Stimulated activated CD4-positive, alpha-beta T cell treated with anti-CD3 and anti-CD28 coated beads, Interleukin-4, amount 100 ng/mL, for 1 hour (primary cell): ENCODE data around the gene NOTCH2.
"Not testable (repeated sequence)": the region's sequence is repeated elsewhere in the genome, so short reads cannot be mapped to it uniquely, and the experiment has no call there.

Source experiments
- DNase-seq: peaks from one replicate; pipeline ENCODE4 v3.0.0-alpha.2; 2020

The NOTCH2 gene

DNA sequence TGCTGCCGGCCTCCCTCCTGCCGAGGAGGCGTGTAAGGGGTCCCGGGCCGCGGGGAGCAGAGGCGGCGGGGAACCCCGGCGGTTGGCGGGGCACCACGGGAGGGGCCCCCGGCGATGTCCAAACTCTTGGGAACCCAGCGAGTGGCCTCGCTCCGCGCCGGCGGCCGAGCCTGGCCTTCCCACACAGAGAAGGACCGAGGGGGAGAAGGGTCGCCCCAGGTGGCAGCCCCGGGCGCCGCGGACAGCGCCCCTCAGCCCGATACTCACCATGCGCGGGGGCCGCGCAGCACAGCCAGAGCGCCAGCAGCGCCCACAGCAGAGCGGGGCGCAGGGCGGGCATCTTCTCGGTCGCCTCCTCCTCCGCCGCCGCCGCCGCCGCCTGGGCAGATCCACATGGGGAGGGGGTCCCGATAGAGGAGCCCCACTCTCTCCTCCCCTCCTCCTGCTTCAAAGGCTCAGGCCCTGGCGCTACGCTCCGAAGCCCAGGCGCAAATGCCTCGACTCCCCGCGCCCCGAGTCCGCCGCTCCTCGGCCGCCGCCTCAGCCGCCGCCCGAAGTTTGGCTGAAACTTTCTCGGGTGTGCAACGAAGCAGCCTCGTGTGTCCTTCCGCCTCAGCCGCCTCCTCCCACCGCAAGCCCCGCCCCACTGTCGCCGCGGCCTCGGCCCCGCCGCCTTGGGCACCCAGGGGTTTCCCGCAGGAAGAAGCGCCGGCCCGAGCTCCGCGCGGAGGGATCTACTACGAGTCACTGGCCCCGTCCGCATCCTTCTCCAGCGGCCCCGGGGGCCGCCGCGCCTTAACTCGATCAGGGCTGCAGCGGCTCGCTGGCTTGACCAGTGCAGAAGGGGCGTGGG is at the start of gene NOTCH2:
TSS of gene NOTCH2 (minus strand) at position 596 of the 853 bp plus-strand sequence. CDS start at position 340, 256 bp downstream.
- DNase-seq, result peak; percentile 63

GRCh38 chr1:120117371-120118177 is 48.1 kb upstream of the NOTCH2 start:
- not testable (repeated sequence) for DNase-seq

DNA sequence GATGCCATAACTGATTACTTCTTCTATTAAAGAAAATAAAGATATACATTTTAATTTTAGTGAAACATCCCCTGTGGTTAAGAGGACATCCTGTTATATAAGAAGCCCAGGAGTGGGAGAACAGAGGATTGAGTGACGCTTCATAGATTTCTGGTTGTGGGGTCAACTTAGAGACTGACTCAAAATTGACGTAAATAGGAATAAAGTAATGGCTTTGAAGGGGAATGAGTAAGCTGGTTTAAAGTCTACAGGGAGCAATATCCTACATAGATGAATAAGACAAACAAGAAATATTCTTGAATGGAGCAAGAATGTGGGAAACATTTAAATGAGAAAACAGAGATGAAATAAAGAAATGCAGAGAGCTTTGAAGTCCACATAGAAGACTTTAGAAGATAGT is 46.6 kb upstream of the NOTCH2 start:
- DNase-seq, result not testable (repeated sequence)

GRCh38 chr1:120113134-120113533 is 43.7 kb upstream of the NOTCH2 start:
- not testable (repeated sequence) for DNase-seq

DNA sequence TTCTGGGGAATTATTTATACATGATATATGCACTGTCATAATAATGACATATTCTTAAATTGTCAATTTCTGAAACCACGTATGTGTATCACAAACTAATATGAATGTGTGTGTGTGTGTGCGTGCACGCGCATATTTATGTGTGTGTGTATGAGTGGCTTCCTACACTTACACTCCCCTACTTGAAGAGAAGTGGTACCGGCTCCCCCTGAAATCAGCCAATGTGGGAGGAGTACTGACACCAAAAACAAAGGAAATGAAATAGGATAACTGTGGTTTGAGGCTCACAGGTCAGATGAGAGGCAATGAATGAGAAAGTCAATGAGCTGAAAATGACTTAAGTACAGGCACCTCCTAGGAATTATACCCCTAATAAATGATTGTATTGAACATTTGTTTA is 42.8 kb upstream of the NOTCH2 start:
- not testable (repeated sequence) for DNase-seq

- DNase-seq, result not testable (repeated sequence)
These were observed 42.3 kb upstream of the NOTCH2 start for GRCh38 chr1:120111771-120112170.

GRCh38 chr1:120111008-120111407 is 41.5 kb upstream of the NOTCH2 start:
- DNase-seq, result not testable (repeated sequence)

- not testable (repeated sequence) for DNase-seq
These were observed 40.2 kb upstream of the NOTCH2 start for GRCh38 chr1:120109656-120110055.

DNA sequence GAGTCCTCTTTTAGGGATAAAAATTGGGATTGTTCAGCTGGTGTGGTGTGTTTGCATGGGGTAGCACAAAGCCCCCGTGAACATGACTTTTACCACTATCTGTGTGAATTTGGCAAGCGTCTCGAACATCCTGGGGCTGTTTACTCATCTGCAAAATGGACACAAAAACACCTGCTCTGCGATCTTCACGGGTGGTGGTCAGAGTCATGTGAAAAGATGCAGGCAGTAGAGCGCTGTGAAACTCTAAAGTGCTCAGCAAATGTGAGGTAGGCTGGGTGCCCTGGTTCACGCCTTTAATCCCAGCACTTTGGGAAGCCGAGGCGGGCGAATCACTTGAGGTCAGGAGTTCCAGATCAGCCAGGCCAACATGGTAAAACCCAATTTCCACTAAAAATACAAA is 39.7 kb upstream of the NOTCH2 start:
- DNase-seq, result not testable (repeated sequence)

- DNase-seq, result not testable (repeated sequence)
These were observed 35.8 kb upstream of the NOTCH2 start for GRCh38 chr1:120105288-120105687.

DNA sequence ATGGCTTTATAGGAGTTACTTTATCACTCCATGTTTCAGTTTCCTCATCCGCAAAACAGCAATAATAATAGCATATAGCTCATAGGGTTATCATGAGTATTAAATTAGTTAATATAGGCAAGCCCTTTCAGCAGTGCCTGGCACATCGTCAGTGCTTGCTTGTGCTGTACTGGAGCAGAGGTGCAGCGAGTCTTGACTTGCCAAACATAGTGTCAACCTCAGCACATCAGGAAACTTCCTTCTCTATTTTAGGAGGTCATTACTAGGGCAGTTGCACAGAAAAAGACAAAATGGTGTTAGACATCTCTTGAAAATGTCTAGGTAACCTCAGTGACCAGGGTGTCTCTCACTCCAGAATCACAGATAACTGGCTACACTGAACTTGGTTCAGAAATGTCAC is 34.3 kb upstream of the NOTCH2 start:
- DNase-seq, result not testable (repeated sequence)

GRCh38 chr1:120101593-120101992 is 32.1 kb upstream of the NOTCH2 start:
- DNase-seq, result not testable (repeated sequence)

- not testable (repeated sequence) for DNase-seq
These were observed 31.1 kb upstream of the NOTCH2 start for GRCh38 chr1:120100590-120100989.

- not testable (repeated sequence) for DNase-seq
These were observed 29.7 kb upstream of the NOTCH2 start for GRCh38 chr1:120098986-120099759.

DNA sequence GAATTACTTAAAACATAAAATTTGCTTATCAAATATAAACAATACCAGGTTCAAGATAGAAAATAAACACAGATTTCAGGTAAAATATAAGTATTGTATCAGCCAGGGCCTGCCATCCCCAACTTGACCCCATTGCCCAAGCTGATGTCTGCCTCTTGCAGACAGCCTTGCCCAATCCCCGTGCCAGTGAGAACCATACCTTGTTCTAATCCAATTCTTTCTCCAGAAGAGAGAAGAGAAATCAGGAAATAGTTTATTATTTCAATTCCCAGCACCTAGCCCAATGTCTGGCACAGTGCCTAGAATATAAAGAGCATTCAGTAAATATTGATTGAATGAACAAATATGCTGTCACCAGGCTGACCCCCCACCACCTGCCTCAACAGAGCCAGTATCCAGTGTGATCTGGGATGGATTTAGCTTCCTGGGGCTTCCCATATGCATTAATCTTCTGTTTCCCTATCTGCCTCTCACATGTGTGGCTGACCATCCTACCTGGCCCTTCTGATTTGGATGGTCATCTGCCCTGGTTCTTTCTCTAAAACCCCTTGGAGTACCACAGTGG is 27.6 kb upstream of the NOTCH2 start:
- DNase-seq, result not testable (repeated sequence)

DNA sequence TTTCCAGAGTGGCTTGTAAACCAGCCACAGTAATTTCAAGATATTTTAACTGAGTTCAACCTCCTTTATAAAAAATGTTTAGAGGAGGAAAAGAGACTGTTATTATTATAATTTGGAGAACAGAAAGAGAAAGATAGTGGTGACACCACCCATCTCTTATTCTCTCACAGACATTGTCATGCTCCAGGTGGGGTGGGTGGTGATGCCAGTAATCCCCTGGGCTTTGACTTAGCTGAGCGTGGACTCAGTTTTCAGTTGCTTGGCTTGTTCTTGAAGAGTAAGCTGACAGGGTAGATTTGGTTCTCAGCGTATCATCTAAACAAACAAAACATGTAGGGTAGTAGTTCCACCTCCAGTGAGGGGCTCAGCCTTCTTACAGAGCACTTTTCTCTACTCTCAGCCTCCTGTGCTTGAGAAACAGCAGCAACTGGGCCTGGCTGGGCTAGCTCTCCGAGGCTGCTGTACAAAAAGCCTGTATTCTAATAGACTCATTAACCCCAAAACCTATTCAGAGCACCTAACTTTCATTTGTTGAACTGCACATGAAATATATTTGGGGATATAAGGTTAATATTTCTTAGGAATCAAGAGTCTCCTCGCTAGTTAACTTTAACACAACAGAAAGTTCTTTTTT is 24.2 kb upstream of the NOTCH2 start:
- DNase-seq, result not testable (repeated sequence)

- not testable (repeated sequence) for DNase-seq
These were observed 23.1 kb upstream of the NOTCH2 start for GRCh38 chr1:120092232-120093218.

DNA sequence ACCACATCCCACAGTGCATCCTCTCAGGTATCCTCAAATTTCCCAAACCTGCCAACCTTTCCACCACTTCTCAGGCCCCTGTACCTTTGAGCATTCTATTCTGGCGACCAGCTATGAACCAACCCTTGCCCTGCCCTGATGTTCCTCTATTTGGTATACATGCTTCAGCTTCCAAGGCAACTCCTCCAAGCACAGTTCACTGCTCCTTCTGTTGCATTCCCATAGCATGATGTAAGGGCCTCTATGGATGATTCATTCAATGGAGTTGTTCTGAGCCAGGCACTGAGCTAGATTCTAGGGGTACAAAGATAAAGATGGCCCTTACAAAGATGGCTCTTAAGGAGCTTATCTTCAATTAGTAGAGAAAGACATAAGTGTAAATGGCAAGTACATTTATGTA is 21.4 kb upstream of the NOTCH2 start:
- not testable (repeated sequence) for DNase-seq

DNA sequence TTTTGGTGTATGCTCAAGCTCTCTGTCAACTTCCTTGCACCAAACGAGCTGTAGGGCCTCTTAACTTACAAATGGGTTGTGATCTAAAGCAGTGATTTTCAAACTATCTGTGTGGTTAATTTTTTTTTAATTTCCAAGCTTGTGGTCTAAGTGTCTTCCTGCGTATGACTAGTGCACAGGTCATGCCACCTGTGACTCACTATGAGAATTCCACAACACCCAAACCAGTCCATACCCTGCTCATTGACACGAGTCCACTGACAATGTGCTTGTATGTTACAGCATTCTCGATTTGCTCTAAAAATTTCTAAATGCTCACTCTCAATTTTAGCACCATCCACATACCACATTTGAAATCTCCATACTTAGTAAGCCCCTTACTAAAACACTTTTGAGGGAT is 18.5 kb upstream of the NOTCH2 start:
- DNase-seq, result peak; percentile 20

DNA sequence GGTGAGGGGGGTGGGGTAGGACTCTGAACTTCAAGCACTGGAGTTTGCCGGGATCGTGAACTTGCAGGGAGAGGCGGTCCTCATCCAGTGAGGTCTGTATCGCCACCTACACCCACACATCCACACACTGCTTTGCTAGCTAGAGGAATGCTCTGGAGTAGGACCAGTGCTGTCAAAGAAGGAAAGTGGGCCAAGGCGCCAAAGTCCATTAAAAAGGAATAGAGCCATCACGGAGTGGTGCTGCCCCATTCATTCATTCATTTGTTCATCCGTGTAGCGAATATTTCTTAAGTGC is 405 bp upstream of the NOTCH2 start:
- DNase-seq, result not testable (repeated sequence)

DNA sequence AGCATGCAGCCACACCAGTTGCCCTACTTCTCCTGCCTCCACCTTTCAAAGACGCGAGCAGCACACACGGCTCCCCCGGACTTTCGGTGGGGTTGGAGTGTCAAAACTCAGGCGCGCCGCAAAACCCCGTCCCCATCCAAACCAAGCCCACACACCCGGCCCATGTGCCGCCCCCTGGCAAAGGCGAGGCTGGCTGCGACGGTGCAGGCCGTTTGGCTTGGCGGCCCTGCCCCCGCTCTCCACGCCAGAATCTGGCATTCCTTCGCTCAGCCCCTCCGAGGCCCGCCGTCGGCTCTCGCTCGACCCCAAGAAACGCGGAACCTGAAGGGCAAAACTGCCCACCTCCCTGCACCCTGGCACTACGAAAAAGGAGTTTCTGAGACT is 787 bp downstream of the NOTCH2 start:
- DNase-seq, result peak; percentile 22
